Measurements from ENCODE around the gene WDR33.

The WDR33 gene

DNA sequence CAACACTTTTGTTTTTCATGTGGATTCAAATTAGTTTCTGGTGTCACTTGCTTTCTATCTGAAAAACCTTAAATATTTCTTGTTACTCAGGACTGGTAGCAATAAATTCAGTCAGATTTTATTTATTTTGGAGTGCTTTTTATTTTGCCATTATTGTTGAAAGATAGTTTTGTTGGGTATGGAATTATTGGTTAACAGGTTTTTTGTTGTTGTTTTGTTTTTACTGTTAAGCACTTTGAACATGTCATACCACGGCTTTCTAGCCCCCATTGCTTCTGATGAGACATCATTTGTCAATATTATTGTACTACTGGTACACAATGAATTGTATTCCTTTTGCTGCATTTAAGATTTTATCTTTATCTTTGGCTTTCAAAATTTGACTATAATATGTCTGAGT lies 122.6 kb downstream of the WDR33 start:
- Mint-ChIP-seq H3K36me3 (ENCODE audit: low read depth) (peaks cover 5% of the 10 kb centered on the region), H3K9me3 (peaks cover 20% of the 10 kb centered on the region)
- no peak for DNase-seq

DNA sequence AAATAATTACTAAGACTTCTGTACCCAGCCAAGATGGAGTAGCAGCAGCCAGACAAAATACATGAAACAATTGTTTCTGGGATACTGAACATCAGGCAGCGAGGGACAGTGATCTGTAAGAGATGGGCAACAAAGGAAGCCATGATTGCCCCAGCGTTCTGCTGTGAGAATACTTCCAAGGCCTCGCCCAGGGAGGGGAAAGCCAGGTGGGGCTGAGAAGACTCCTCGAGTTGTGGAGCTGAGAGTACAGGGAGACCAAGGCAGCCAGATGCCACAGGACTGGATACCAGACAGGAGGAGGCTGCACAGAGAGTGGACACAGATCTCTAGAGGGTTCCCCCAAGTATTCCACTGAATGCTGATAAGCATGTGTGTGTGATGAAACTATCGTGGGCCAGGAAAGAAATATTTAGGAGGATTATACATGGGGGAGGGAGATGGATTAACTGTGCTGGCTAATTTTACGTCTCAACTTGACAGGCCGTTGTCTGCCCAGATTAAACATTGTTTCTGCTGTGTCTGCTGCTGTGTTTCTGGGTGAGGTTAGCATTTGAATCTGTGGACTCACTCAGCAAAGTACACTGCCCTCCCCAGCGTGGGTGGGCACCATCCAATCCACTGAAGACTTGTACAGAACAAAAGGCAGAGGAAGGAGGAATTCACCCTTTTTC lies 125.4 kb downstream of the WDR33 start:
- Mint-ChIP-seq H3K36me3 (ENCODE audit: low read depth) (no peaks in the 10 kb centered on the region), H3K4me3 (no peak overlapping the region), H3K9me3 (peaks cover 13% of the 10 kb centered on the region), H3K4me1 (ENCODE audit: low read depth) (no peaks in the 10 kb centered on the region), H3K27me3 (peaks cover 10% of the 10 kb centered on the region), H3K27ac (no peak overlapping the region)
- DNase-seq, result no peak

More for the DNA sequence above, 122.6 kb downstream of the WDR33 start:
- no peak overlapping the region for H3K27ac Mint-ChIP-seq
- H3K4me3 Mint-ChIP-seq, result no peak overlapping the region
- H3K27me3 Mint-ChIP-seq, result peaks cover 6% of the 10 kb centered on the region
- no peaks in the 10 kb centered on the region for H3K4me1 Mint-ChIP-seq (ENCODE audit: low read depth)

DNA sequence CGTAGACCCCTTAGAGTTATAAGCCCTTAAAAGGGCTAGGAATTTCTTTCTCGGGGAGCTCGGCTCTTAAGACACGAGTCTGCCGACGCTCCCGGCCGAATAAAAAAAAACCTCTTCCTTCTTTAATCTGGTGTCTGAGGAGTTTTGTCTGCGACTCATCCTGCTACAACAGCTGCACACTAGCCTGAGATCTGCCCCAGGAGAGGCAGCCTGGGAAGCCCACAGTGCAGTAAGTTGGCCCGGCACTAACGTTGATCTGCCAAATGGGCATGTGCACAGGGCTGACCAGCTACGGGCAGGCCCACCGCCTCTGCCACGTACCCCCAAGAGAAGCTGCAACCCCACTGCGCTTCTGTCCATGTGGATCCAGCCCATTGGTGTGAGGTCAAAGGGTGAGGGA lies 127.2 kb downstream of the WDR33 start:
- H3K27ac Mint-ChIP-seq, result no peak overlapping the region
- H3K36me3 Mint-ChIP-seq (ENCODE audit: low read depth), result no peaks in the 10 kb centered on the region
- H3K4me1 Mint-ChIP-seq (ENCODE audit: low read depth), result no peaks in the 10 kb centered on the region
- H3K4me3 Mint-ChIP-seq, result no peak overlapping the region
- H3K27me3 Mint-ChIP-seq, result peaks cover 10% of the 10 kb centered on the region
- peaks cover 8% of the 10 kb centered on the region for H3K9me3 Mint-ChIP-seq
- no peak for DNase-seq

DNA sequence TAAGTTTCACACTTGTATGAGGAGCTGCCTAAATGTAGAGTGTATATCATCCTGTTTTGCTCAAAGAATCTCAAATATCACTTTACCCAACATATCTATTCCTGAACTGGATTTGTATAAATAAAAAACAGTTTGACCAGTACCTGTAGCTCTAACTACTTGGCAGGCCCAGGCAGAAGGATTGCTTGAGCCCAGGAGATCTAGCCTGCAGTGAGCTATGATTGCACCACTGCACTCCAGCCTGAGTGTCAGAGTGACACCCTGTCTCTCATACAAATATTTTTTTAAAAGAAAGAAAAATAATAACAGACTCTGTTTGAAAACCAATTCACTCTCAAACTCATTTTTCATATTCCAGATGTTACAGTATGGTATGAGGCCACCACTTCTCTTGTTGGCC lies 127.9 kb downstream of the WDR33 start:
- no peaks in the 10 kb centered on the region for H3K4me1 Mint-ChIP-seq (ENCODE audit: low read depth)
- peaks cover 2% of the 10 kb centered on the region for H3K9me3 Mint-ChIP-seq
- no peaks in the 10 kb centered on the region for H3K36me3 Mint-ChIP-seq (ENCODE audit: low read depth)
- H3K27me3 Mint-ChIP-seq, result peaks cover 15% of the 10 kb centered on the region
- H3K27ac Mint-ChIP-seq, result no peak overlapping the region
- no peak for DNase-seq
- no peak overlapping the region for H3K4me3 Mint-ChIP-seq

DNA sequence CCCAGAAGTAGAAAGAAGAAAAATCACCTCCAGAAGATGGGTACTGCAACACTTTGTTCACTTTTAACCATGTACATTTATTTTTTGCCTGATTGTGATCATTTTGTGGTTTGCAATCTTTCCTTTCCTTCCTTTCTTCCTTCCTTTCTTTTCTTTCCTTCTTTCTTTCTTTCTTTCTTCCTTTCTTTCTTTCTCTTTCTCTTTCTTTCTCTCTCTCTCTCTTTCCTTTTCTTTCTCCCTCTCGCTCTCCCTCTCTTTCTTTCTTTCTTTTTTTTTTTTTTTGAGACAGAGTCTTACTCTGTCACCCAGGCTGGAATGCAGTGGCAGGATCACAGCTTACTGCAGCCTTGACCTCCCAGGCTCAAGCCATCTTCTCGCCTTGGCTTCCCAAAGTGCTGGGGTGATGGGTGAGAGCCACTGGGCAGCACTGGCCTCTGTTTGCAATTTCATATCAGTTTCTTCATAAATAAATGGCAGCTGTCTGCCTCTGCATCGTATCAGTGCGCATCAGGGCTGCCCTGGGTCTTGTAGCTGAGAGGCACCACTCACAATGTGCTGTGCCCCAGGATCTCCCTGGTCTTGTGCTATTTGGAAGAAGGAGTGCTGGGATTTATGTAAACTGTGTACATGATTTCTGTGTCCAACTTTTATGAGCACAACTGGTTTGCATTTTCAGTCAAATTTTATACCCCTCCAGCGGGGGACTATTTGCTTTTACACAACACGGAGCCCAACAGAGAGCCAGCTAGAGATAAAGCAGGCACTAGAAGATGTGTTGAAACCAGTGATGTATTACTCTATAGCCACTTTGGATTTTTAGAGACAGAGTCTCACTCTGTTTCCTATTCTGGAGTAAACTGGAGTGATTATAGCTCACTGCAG lies 128.8 kb downstream of the WDR33 start:
- Mint-ChIP-seq H3K27ac (no peak overlapping the region), H3K36me3 (ENCODE audit: low read depth) (no peaks in the 10 kb centered on the region), H3K4me3 (no peak overlapping the region), H3K27me3 (peaks cover 24% of the 10 kb centered on the region), H3K9me3 (no peaks in the 10 kb centered on the region), H3K4me1 (ENCODE audit: low read depth) (no peaks in the 10 kb centered on the region)
- no peak for DNase-seq

DNA sequence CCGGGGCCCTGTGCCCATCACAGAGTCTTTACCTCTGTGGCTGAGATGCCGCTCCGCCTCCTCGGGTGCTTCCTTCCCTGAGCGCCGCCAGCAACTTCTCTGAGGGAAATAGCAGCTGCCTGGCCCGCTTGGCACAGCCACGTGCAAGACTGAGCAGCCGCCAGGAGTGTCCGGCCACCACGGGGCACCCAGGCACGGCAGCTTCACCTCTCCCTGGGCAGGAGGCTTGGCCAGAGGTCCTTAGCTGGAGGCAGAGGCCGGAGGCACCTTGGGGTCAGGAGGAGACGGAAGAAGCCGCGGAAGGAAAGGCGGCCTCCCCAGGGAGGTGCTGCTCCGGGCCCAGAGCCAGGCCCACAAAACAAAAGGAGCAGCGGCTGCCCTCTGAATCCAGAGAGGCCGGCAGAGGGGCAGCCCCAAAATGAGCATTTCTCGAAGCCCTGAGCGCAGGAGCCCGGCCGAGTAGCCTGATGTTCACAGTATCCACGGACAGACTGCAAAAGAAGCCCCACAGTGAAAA lies 129.6 kb downstream of the WDR33 start:
- Mint-ChIP-seq H3K36me3 (ENCODE audit: low read depth) (no peaks in the 10 kb centered on the region), H3K27me3 (peaks cover 29% of the 10 kb centered on the region), H3K4me1 (ENCODE audit: low read depth) (no peaks in the 10 kb centered on the region), H3K9me3 (no peaks in the 10 kb centered on the region), H3K27ac (no peak overlapping the region), H3K4me3 (no peak overlapping the region)
- DNase-seq, result no peak

DNA sequence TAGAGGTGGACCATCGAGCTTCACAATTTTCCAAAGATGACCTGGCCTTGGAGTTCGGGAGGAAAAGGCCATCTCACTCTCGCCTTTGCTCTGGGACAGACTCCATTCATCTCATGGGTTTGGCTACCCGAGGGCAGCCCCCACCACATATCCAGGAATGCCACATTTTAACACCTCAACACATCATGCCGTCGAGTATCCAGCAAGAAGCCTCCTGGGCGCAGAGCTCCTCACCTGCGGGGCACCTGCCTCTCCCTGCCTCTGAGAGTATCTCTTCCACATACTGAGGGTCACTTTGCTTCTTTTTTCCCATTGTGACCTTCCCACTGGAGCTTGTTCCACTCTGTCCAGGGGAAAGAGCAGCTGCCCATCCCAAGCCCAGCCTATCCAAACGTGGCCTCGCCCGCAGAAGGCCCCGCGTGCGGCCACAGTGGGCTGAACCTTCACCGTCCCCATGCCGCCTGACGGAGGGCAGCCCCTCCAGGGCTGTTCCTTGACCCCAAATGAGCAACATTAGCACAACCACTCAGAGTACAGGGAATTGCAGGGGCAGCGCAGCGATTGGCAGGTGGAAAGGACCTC lies 130.2 kb downstream of the WDR33 start:
- H3K4me1 Mint-ChIP-seq (ENCODE audit: low read depth), result peaks cover 3% of the 10 kb centered on the region
- H3K27ac Mint-ChIP-seq, result no peak overlapping the region
- H3K4me3 Mint-ChIP-seq, result no peak overlapping the region
- H3K36me3 Mint-ChIP-seq (ENCODE audit: low read depth), result no peaks in the 10 kb centered on the region
- peaks cover 33% of the 10 kb centered on the region for H3K27me3 Mint-ChIP-seq
- no peak for DNase-seq
- H3K9me3 Mint-ChIP-seq, result no peaks in the 10 kb centered on the region

DNA sequence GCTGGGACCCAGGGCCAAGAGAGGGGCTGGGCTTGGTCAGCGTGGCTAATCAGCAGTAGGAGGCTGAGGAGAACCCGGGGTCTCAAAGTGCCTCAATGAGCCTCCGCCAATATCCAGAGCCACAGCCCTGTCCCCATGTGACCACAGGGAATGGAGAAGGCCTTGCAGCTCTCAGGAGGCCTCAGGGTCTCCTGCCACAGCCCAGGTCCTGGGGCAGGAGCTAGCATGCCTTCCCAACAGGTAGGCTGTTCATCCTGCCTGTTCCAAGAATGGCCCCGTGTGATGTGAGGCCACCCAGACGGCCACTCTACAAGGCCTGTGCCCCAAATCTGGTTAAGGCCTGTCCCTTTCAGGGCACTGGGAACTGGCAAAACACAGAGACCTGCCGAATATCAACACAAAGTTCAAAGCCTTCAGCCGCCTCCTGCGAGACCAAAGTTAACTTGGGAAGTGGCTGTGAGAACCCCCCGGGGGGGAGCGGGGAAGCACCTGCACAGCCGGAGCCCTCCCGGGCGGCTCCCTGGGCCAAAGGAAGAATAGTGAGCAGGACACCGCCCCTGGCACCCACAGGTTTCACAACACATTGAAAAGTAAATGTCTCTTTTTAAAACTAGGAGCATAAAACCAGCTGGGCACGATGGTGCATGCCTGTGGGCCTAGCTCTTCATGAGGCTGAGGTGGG lies 131.2 kb downstream of the WDR33 start:
- H3K27ac Mint-ChIP-seq, result no peak overlapping the region
- H3K27me3 Mint-ChIP-seq, result peaks cover 37% of the 10 kb centered on the region
- H3K4me3 Mint-ChIP-seq, result no peak overlapping the region
- H3K9me3 Mint-ChIP-seq, result no peaks in the 10 kb centered on the region
- peaks cover 5% of the 10 kb centered on the region for H3K4me1 Mint-ChIP-seq (ENCODE audit: low read depth)
- no peak for DNase-seq
- no peaks in the 10 kb centered on the region for H3K36me3 Mint-ChIP-seq (ENCODE audit: low read depth)

DNA sequence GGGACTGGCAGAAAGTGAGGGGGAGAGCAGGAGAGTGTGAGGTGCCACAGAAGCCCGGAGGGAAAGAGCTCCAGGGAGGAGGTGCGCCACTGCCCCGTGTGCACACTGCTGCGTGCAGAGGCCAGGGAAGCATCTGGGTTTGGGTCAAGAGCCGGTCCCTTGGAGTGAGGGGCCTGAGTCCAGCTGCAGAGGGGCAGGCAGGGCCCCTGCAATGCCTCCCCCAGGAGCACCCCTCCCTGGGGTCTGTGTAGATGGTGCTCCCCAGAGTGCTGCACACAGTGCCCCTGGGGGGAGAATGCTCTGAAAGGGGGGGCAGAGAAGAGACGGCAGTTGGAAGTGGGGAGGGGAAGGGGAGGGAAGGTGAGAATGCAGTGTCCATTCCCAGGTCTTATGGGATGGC lies 132.0 kb downstream of the WDR33 start:
- H3K4me3 Mint-ChIP-seq, result no peak overlapping the region

DNA sequence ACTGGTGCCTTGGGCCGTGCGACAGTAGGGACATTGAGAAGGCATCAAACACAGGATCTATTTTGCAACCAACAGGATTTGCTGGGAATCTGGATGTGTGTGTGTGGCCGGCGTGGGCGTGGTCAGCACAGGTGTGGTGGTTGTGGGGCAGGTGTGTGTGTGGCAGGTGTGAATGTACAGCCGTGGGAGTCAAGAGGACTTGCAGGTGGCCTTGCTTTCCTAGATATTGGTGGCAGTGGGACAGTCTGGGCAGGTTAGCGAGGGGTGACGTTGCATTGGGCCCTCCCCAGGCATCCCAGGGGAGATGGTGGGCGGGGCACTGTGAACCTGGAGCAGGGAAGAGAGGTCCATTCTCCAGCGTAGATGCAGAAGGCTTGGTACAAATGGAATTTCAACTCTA lies 132.4 kb downstream of the WDR33 start:
- H3K4me1 Mint-ChIP-seq (ENCODE audit: low read depth), result peaks cover 10% of the 10 kb centered on the region
- no peak overlapping the region for H3K4me3 Mint-ChIP-seq
- no peak overlapping the region for H3K27ac Mint-ChIP-seq
- no peak for DNase-seq
- no peaks in the 10 kb centered on the region for H3K9me3 Mint-ChIP-seq
- H3K27me3 Mint-ChIP-seq, result peaks cover 48% of the 10 kb centered on the region
- no peaks in the 10 kb centered on the region for H3K36me3 Mint-ChIP-seq (ENCODE audit: low read depth)

More for the DNA sequence above, 132.0 kb downstream of the WDR33 start:
- Mint-ChIP-seq H3K36me3 (ENCODE audit: low read depth) (no peaks in the 10 kb centered on the region), H3K27ac (no peak overlapping the region), H3K9me3 (no peaks in the 10 kb centered on the region), H3K4me1 (ENCODE audit: low read depth) (peaks cover 10% of the 10 kb centered on the region), H3K27me3 (peaks cover 43% of the 10 kb centered on the region)
- DNase-seq, result no peak

DNA sequence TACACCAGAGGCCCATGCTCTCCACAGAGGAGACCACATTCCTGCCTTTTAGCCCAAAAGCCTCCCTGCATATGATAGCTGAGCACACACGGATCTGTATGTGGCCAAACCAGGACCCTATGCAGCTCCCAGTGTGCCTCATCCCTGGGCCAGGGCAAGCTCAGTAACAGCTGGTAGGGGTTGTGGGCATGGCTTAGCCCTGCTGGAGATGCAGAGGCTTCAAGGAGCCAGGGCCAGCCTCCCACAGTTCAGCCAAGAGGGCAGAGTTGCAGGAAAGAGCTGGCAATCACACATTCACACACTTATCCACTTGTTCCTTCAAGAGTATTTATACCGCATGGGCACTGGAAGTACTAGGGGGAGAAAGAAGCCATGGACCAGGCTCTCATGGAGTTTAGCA lies 134.1 kb downstream of the WDR33 start:
- H3K27ac Mint-ChIP-seq, result no peak overlapping the region
- H3K4me1 Mint-ChIP-seq (ENCODE audit: low read depth), result peaks cover 10% of the 10 kb centered on the region
- H3K4me3 Mint-ChIP-seq, result no peak overlapping the region
- H3K36me3 Mint-ChIP-seq (ENCODE audit: low read depth), result no peaks in the 10 kb centered on the region
- H3K27me3 Mint-ChIP-seq, result peaks cover 64% of the 10 kb centered on the region
- H3K9me3 Mint-ChIP-seq, result no peaks in the 10 kb centered on the region
- DNase-seq, result no peak

DNA sequence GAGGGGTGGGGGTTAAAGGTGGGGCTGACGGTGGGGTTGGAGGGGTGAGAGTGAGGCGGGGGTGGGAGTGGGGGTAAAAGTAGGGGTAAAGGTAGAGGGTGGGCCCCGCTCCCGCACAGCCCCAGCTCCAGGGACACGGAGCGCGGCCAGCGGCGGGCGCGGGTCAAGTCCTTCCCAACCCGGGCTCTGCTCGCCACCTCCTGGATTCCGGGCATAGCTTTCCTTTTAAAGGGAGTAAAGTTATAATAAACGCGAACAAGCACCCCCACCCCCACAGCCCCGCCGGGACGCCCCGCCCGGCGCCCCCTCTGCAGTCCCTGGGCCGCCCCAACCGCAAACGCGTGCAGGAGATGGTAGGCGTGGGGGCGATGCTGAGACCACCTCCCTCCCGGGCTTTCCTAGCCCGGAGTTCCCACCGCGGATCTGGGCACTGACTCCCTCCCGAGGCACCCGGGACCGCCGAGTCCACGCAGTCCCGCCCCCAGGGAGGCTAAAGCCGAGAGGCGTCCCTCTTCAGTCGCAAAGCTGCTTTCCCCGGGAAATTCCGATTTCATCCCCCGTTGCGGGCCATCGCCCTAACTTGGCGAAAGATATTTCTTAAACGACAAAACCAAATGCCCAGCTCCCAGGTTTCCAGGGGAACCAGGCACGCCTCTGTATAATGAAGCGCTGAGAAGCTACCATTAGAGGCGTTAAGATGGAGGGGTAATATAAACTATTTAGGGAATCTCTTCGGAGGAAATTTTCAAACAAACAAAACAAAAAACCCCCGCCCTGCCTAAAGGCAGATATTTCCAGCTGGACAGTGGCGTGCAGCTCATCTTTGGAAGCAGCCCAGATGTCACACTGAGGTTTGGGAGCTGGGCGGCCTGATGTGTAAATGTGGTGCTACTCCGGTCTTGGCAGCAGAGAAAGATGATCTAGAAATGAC lies 135.4 kb downstream of the WDR33 start, which contains the start of gene LIMS2:
Gene LIMS2, minus strand, starts transcription at position 200 of the 931 bp plus-strand sequence. CDS start 506 bp downstream, outside the sequence.
- H3K27ac Mint-ChIP-seq, result no peak within 1 kb of the TSS

More for the DNA sequence above, 135.4 kb downstream of the WDR33 start, which contains the start of gene LIMS2:
- peaks cover 10% of the 10 kb centered on the region for H3K4me1 Mint-ChIP-seq (ENCODE audit: low read depth)
- no peaks in the 10 kb centered on the region for H3K36me3 Mint-ChIP-seq (ENCODE audit: low read depth)
- peaks cover 69% of the 10 kb centered on the region for H3K27me3 Mint-ChIP-seq
- DNase-seq, result no peak
- peak within 1 kb of the TSS; percentile 61 for H3K4me3 Mint-ChIP-seq
- H3K9me3 Mint-ChIP-seq, result no peaks in the 10 kb centered on the region
